Ramos (cell line): ENCODE data around the gene BSN.
"Not testable (repeated sequence)": the region's sequence is repeated elsewhere in the genome, so short reads cannot be mapped to it uniquely, and the experiment has no call there.

Source experiments
- in situ Hi-C: fragments of 300-500 bp; cut with MboI; formaldehyde crosslinking; loops from one replicate; pipeline ENCODE4 v1.14.3; 2022; ENCODE audit warnings: low sequenced_read_pairs; ENCODE audit not compliant: unreplicated experiment

The BSN gene

DNA sequence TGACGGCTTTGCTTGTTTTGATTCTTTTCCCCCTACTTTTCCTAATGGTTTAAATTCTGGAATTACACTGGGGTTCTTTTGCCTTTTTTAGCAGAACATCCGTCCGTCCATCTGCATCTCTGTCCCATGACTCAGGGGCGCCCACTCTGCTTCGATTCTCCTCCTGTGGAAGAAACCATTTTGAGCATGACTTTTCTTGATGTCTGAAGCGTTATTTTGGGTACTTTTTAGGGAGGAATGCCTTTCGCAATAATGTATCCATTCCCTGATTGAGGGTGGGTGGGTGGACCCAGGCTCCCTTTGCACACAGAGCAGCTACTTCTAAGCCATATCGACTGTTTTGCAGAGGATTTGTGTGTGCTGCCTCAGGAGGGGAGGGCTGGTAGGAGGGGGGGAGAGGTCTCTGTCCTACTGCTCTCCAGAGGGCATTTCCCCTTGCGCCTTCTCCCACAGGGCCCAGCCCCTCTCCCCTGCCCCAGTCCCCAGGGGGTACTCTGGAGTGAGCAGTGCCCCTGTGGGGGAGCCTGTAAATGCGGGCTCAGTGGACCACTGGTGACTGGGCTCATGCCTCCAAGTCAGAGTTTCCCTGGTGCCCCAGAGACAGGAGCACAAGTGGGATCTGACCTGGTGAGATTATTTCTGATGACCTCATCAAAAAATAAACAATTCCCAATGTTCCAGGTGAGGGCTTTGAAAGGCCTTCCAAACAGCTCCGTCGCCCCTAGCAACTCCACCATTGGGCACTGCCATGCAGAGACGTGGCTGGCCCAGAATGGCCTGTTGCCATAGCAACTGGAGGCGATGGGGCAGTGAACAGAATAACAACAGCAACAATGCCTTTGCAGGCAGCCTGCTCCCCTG, 19.5 kb upstream of the BSN start:
- in situ Hi-C loops = no loop called here

DNA sequence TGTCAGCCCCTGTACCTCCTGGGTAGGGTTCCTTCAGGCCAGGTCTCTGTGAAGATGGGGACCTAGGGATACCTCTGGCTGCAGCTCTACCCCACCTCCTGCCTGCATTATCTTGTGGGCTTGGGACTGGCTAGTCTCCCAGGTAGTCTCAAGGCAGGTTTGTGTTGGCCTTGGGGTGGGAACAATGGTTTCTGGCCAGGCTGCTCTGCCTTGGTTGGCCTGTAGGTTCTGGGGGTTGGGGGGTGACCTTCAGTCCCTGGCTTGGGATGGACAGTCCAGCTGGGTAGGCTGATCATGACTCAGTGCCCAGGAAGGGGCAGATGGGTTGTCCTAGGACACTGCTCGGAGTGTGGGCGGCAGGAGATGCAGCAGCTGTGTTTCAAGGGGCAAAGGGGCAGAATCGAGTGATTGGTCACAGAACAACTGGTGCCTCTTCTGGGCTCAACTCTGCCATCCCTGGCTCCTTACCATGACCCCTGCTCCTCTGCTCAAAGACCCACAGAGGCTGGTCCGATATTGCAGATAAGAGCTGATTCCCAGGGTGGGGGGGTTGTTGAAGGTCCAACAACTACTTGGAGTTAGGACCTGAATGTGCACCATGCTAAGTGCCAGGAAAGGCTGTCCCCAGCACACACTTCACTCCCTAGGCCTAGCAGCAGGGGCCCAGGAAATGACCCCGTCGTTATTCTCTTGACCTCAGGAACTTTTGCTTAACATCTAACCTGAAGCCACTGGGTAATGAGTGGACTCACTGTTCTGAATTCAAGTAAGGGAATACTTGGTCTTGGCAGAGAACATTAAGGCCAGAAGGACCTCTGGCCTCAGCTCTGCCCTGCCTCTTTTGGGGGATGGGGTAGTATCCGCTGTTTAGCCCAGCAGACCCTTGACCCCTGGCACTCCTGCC, 18.1 kb upstream of the BSN start:
- in situ Hi-C loops = no loop called here

DNA sequence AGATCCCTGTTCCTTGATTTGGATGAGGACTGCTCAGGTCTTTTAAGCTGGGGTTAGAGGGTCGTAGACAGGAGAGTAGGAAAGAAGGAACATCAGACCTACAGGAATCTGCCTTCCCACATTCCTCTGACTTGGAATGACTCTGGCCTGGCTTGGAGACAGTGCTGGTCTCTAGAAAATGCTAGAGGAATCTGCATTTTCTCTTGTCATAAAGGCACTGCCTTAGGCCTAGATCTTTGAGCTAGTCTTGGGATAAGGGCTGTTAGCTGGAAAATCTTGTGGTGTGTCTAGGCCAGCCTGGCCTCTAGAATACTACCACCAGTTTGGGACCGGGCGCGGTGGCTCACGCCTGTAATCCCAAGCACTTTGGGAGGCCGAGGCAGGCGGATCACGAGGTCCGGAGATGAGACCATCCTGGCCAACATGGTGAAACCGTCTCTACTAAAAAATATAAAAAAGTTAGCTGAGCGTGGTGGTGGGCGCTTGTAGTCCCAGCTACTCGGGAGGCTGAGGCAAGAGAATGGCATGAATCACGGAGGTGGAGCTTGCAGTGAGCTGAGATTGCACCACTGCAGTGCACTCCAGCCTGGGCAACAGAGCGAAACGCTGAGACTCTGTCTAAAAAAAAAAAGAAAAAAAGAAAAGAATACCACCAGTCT, 17.3 kb upstream of the BSN start:
- in situ Hi-C loops = no loop called here

DNA sequence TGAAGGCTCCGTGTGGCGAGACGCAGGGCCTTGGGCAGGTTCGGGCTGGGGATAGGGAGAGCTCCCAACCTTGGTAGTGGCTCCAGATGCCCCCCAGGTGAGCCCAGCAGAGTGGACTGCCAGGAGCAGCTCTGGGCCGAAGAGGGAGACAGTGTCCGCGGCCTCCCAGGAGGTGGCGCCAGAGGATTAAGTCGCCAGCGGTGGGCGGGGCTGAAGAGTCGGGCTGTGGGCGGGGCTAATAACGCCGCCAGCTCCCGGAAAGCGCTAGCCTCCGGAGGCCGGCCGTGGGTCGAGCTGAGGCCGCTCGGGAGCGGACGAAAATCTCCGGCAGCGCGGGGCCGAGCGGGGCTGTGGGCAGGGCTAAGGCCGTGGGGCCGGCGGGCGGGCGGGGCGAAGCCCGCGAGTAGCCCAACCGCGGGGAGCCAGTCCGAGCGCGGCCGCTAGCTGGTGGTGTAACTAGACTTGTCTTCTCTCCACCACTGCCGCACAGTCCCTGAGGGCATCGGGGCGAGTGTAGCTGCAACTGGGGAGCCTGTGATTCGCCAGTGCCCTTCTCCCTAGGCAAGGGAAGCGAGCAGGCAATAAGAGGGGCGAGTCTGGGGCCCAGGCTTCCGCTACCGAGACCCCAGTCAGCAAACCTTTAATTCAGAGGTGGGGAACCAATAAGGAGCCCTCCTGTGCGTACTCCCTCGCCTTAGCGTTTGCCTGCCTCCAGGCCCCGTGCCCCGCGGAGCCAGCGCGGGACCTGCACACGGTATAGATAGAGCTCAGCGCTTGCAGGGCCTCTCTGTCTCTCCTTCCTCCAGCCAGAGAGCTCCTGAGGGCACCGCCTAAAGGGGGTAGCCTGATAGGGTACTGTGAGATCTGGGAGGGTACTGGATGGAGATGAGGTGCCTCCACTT, 14.4 kb upstream of the BSN start:
- in situ Hi-C loops = no loop called here

DNA sequence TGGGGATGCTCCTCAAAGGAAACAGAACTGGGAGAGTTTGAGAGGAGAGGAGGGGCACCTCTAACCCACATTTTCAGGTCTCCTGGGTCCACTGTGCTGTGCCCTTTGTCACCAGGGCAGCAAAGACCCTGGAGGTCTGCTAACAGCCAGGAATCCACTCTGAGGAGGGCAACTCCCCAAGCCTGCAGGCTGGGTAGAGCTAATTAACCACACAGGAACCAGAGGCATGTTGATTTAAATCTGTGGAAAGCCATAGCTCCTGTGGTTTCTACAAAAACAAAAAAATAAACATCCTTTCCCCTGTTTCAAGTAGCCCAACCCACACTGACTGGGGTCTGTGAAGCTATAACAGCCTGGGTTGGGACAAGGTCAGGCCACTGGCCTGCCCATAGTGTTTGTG, 2.2 kb upstream of the BSN start:
- in situ Hi-C loops = no loop called here

DNA sequence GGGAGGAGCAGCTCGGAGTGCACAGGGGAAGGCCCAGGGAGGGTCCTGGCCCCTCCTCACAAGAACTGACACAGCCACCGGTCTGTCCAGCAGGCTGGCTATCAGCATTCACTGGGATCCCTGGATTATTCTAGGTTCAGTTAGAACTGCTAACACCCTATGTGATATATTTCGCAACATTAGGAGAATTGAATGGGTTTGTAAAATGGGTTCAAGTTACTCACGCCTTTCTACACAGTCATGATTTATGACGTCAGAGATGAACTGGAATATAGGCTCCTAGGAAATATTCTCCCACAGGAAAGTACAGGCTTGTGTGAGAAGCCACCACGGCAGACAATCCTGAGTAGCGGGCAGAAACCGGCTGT, 969 bp upstream of the BSN start:
- in situ Hi-C loops = no loop called here

DNA sequence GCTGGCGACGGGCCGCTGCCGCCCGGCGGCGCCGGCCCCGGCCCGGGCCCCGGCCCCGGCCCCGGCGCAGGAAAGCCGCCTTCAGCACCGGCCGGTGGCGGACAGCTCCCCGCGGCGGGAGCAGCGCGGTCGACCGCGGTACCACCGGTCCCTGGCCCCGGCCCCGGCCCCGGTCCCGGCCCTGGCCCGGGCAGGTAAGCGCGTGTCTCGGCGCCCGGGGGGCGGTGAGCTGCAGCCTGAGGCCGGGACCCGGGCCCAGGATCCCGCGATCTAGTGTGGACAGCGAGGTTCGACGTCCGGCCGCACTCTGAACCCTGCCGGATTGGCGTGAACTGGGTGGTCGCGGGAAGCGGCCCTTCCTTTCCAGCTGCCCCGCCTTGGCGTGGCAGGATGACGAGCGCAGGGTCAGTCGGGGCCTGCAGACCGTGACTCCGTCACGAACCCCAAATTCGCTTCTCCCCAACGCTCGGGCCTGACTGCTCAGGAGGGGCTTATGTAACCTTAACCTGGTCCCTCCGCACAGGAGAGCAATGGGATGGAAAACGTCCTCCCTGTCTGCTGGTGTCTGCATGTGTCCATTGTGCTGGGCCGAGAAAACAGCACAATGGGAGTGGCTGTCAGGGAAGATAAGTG, 472 bp downstream of the BSN start:
- in situ Hi-C loops = no loop called here

DNA sequence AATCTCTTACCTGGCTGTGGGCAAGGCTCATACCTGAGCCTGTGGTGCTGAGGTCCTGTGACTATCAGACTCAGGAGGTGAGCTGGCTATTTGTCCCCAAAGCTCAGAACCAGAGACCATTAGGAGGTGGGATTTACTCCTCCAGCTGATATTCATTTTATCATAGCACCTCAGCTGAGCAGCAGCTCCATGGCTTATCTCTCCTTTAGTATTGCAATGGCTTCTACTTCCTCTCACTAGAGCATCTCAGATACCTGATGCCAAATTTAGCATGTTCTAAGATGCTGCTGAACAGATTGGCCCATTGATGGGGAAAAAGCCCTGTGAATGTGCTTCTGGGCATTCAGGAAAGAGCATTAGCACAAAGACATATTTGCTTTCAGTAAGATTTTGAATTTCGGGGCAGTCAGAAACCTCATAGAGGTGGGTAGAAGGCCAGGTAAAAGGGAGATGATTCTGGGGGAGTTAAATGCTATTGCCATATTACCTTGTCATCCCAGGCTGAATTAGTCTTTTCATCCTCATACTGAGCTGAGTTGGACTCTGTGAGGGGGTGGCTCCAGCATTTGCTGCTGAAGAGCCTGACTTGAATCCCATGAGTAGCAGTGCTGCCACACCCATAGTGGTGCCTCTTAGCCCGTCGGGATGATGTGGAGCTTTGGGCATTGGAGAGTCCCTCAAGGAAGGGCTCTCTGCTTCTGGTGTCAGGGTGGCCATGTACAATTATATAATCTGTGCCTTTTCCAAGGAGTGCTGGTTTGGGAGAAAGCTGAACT, 2.4 kb downstream of the BSN start:
- in situ Hi-C loops = no loop called here

DNA sequence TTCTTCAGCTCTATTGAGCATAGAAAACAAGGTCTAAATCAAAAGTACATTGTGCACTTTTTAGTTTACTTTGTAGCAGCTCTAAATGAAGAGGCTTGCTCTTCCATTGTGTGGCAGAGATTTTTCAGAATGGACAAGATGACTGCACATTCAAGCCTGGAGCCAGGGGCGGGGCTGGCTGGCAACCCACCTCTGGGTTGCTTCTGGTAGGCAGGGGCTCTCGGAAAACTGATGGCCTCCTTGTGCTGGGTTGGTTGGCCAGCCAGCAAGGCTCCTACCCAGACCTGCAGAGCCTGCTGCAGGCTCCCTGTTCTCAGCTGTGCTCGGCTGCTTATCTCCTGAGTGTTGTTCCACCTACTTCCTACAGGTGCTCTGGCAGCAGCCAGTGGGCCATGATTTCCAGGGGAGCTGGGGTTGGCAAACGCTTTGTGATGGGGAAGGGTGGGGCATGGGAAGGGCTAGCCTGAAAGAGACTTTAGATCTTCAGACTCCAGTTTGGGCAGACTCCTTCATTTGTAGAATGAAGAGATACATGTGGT, 8.8 kb downstream of the BSN start:
- in situ Hi-C loops = no loop called here

DNA sequence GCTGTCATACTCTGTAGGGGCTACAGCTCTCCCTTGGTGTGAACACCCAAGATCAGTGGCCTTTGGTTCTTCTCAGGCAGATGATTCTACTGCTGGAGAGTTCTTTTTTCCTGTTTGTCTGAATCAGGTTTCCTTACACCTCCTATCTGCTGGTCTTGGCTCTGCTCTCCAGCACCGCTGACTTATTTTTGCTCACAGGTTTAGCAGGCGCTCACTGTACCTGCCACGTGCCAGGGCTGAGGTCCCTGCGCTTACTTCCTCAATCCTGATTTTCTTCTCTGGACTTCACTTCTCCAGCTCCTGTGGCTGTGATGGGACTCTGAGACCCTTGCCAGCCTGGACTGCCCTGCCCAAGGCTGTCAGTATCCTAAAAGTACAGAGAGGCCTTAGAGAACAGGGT, 9.5 kb downstream of the BSN start:
- in situ Hi-C loops = no loop called here

DNA sequence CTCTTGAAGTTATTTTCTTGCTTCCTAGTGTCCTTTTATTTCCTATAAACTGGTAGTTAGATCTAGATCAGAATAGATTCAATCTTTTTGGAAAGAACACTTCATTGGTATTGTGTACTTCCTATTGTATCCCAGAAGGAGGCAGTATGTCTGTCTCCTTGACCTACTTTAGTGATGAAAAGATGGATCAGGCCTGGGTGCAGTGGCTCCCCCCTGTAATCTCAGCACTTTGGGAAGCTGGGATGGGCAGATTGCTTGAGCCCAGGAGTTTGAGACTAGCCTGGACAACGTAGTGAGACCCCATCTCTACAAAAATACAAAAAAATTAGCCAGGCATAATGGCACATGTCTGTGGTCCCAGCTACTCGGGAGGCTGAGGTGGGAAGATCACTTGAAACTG, 12.0 kb downstream of the BSN start:
- in situ Hi-C loops = no loop called here

DNA sequence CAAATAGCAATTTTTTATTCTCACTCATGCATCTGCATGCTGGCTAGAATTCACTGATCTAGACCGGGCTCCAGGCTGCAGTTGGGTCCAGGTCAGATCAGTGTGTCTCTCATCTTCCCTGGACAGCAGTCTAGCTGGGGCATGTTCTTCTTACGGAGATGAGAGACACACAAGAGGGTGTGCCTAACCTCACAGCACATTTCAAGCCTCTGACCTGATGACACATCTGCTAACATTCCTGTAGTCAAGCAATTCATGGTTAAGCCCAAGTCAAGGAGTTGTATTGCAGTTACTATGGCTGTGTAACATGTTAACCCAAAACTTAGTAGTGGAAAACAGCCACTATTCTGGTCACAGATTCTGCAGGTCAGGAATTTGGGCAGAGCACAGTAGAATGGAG, 13.1 kb downstream of the BSN start:
- in situ Hi-C loops = no loop called here

DNA sequence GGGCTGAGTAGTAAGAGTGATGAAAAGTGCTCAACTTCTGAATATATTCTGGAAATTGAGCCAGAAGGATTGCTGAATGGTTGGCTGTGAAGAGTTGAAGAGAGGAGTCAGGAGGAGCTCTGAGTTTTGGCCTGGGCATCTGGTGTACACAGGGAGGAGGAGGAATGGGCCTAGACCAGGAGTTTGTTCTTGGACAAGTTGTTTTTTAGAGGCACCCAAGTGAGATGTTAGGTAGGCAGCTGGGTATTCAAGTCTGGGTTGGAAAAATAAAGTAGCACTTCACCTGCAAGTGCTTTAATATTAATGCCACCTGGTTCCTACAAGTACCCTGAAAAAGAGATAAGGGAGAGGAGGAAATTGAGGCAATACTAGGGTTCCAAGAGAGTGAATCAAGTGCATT, 14.7 kb downstream of the BSN start:
- in situ Hi-C loops = no loop called here

DNA sequence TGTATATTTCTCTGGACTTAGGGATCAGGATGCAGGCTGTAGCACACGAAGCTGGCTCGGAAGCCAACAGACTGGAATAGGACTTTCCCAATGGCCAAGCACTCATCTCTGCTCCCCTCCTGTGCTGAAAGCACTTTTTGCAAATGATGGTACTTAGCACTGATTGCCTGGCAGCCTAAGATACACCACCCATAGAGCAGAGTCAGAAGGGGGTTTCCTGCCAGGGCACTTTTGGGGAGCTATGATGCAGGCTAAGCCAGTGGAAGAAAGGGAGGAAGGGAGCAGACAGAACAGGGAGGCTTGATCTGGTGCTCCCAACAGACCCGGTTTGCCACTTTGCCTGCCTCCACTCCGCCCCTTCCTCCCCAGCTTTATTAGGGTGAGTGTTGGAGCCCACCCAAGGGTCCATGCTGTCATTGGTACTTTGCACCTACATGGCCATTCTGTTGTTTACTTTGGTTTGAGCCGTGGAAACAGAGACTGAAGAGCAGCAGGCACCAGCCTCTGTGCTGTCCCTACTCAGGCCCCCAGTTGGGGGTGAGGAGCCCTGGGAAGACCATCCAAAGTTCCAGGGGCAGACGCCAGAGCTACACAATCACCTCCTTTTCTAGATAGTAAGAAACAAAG, 15.9 kb downstream of the BSN start:
- in situ Hi-C loops = no loop called here

DNA sequence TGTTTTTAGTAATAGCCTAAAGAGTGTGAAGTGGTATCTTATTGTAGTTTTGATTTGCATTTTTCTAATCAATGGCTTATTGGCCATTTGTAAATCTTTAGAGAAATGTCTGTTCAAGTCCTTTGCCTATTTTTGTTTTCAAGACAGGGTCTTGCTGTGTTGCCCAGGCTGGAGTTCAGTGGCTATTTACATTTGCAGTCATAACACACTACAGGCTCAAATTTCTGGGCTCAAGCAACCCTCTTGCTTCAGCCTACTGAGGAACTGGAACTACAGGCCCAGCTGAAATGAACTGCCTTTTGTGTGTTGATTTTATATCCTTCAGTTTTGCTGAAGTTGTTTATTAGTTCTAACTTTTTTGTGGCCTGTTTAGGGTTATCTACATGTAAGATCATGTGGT, 27.9 kb downstream of the BSN start:
- in situ Hi-C loops = no loop called here

DNA sequence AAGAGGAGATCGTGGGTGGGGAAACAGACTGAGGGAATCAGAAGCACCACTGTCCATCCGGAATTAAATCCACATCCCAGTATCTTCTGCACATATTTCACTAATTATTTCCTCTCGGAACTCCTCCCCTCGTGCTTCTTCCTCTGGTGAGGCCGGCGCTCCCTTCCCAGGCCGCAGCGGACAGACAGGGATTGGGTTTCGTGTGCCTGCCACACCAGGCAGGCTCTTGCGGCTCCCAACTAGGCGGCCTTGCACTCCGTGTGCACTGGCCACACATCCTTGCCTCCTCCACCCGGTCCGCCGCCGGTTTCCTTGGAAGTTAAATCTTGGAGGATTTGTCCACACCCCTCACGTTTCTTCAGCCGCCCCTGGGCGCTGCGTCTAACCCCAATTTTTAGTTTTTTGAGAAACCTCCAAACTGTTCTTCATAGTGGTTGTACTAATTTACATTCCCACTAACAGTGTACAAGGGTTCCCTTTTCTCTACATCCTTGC, 31.0 kb downstream of the BSN start:
- in situ Hi-C loops = not testable (repeated sequence)

DNA sequence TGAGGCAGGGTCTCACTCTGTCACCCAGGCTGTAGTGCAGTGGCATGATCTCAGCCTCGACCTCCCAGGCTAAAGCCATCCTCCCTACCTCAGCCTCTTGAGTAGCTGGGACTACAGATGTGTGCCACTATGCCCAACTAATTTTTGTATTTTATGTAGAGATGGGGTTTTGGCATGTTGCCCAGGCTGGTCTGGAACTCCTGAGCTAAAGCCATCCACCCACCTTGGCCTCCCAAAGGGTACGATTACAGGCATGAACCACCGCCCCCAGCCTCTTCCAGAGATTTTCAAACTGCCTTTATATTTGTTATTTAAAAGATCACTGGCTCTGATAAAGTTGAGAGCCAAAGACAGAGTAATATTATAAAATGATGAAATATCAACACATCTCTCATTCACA, 37.3 kb downstream of the BSN start:
- in situ Hi-C loops = no loop called here

DNA sequence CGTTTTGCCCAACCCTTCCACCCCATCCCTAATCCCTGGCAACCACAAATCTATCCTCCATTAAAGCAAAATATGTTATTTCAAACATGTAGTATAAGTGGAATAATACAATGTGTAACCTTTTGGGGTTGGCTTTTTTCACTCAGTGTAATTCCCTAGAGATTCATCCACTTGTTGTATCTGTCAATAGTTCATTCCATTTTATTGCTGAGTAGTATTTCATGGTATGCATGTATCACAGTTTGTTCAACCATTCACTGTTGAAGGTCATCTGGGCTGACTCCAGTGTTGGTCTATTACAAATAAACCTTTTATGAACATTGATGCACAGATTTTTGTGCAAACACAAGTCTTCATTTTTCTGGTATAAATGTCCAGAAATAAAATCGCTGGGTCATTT, 38.8 kb downstream of the BSN start:
- in situ Hi-C loops = no loop called here
